Psoas muscle (tissue), 8 donors: Measurements from ENCODE around the gene MYH7. TPM values are rescaled to one million over a fixed set of nuclear protein-coding genes. Genes with fewer than 3 reads are reported as not detected.

ENCODE experiments used
- ATAC-seq, 4 donors: fragments of 200-7000 bp; cut with Tn5 transposase; one replicate each; pipeline ENCODE4 v1.9.1; 2020; ENCODE audit warnings: moderate library complexity in 3 of 4, mild to moderate bottlenecking in 2 of 4
- DNase-seq, 2 donors: peaks; one replicate each; pipeline ENCODE4 v3.0.0-alpha.2; 2020
- H3K27ac ChIP-seq: fragments of 200-600 bp; one replicate; pipeline ENCODE4 v1.8.0; 2022
- H3K27me3 ChIP-seq, 3 donors: fragments of 200-600 bp in 1 of 3; one replicate each; pipeline versions ENCODE4 v1.6.1 to v1.8.0; 2013 to 2022; ENCODE audit warnings: low read length in 2 of 3, mild to moderate bottlenecking in 2 of 3, moderate library complexity in 1 of 3; ENCODE audit not compliant: insufficient read depth in 3 of 3
- H3K36me3 ChIP-seq, 2 donors: fragments of 200-600 bp in 1 of 2; one replicate each; pipeline versions ENCODE4 v1.6.1 to v1.8.0; 2013 to 2022; ENCODE audit warnings: low read depth in 1 of 2, mild to moderate bottlenecking in 1 of 2, moderate library complexity in 1 of 2; ENCODE audit not compliant: insufficient read depth in 1 of 2
- H3K4me1 ChIP-seq: fragments of 200-600 bp; one replicate; pipeline ENCODE4 v1.8.0; 2022
- H3K4me3 ChIP-seq: fragments of 200-600 bp; one replicate; pipeline ENCODE4 v1.8.0; 2022; ENCODE audit warnings: mild to moderate bottlenecking
- H3K9me3 ChIP-seq: fragments of 200-600 bp; one replicate; pipeline ENCODE4 v1.8.0; 2022
- WGBS, 3 donors: extraction: QIAGEN DNeasy Blood & Tissue Kit; methylation state at CpG; one replicate each; pipeline versions ENCODE4 v1.1.6 to v1.1.7; 2013; 5-methylcytosine and 5-hydroxymethylcytosine counted together
- intact Hi-C, 2 donors: fragments of 100-400 bp; cut with DNase I; formaldehyde crosslinking; loops; one replicate each; pipeline versions ENCODE4 v1.11.0 to v1.14.2; 2022
- polyA plus RNA-seq, 3 donors: library from polyadenylated mRNA; stranded (reverse); fragments of 200-250 nt; gene quantifications; one replicate each; pipeline ENCODE4 v1.2.3, GENCODE V29; 2013
- total RNA-seq, 4 donors: library from RNA; stranded (reverse); fragmentation: NEBNext Ultra II Directional in 2 of 4; extraction: Animal tissue kit (Norgen Biotek cat#: 25700) in 2 of 4; gene quantifications; one replicate each; pipeline versions ENCODE4 v1.2.1 to v1.2.4, GENCODE V29; 2021 to 2023
- TF ChIP-seq, protein P1 (sequence below): fragments of 200-600 bp; IDR thresholded peaks from one replicate; pipeline ENCODE4 v1.8.0; 2022; ENCODE audit warnings: antibody characterized with exemption
- donor health status: healthy with polysubstance abuse.
- donor health status: DM: no; HTN: no; CAD: no; lungs with moderate emphysema.
- donor health status: Bipolar disorder and iron deficiency.
- donor health status: healthy.
- donor health status: DM: yes; HTN: yes; CAD: no.
- donor health status: DM: no; HTN: no; CAD: no.
- donor health status: DM: no; HTN: no; CAD: no.
- donor health status: DM: yes; HTN: yes; CAD: no.

MYH7 gene
- total and polyA plus RNA-seq, 7 donors: 1,035 to 15,830 (median 4,588) TPM

GRCh38 chr14:23445773-23446172 lies 10.3 kb upstream of the MYH7 start:
- ATAC-seq: peak; percentile 58 to 69 (median 66)

GRCh38 chr14:23444314-23444713 lies 8.9 kb upstream of the MYH7 start:
- Histone ChIP-seq H3K4me3 (peak overlapping the region; percentile 31), H3K9me3 (no peaks in the 10 kb centered on the region), H3K27me3 (no peaks in the 10 kb centered on the region), H3K4me1 (peaks cover 16% of the 10 kb centered on the region), H3K36me3 (no peaks in the 10 kb centered on the region), H3K27ac (peak overlapping the region; percentile 83)
- TF ChIP-seq, protein P1, sequence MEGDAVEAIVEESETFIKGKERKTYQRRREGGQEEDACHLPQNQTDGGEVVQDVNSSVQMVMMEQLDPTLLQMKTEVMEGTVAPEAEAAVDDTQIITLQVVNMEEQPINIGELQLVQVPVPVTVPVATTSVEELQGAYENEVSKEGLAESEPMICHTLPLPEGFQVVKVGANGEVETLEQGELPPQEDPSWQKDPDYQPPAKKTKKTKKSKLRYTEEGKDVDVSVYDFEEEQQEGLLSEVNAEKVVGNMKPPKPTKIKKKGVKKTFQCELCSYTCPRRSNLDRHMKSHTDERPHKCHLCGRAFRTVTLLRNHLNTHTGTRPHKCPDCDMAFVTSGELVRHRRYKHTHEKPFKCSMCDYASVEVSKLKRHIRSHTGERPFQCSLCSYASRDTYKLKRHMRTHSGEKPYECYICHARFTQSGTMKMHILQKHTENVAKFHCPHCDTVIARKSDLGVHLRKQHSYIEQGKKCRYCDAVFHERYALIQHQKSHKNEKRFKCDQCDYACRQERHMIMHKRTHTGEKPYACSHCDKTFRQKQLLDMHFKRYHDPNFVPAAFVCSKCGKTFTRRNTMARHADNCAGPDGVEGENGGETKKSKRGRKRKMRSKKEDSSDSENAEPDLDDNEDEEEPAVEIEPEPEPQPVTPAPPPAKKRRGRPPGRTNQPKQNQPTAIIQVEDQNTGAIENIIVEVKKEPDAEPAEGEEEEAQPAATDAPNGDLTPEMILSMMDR: no peak
- intact Hi-C loops: loop anchor here in 1 of 2 donors (5.0 kb wide), 1 partner anchor 37 kb away; the partner anchor contains the start of gene MYH6
- 22 to 24% (median 23%) methylated on average over 1 of the region's 1 CpG for WGBS, 3 donors
- peak; percentile 60 to 72 (median 68) for ATAC-seq
- no peak for DNase-seq

More at GRCh38 chr14:23445773-23446172, 10.3 kb upstream of the MYH7 start:
- peaks cover 16% of the 10 kb centered on the region for H3K4me1 ChIP-seq
- H3K27ac ChIP-seq: peak overlapping the region; percentile 83
- 33 to 42% (median 38%) methylated on average over 4 of the region's 4 CpGs for WGBS, 3 donors
- TF ChIP-seq, protein P1: no peak
- H3K36me3 ChIP-seq: no peaks in the 10 kb centered on the region
- no peak for DNase-seq
- no peak overlapping the region for H3K4me3 ChIP-seq
- no peaks in the 10 kb centered on the region for H3K9me3 ChIP-seq
- no peaks in the 10 kb centered on the region for H3K27me3 ChIP-seq
- intact Hi-C loops: loop anchor here (5.0 kb wide), 1 partner anchor 118 kb away; no protein-coding TSS in a partner anchor

- H3K27me3 ChIP-seq: no peaks in the 10 kb centered on the region
- no peaks in the 10 kb centered on the region for H3K9me3 ChIP-seq
- ATAC-seq (peak in 2 of 4 donors; percentile 16 to 17), DNase-seq (no peak)
- intact Hi-C loops: loop anchor here in 1 of 2 donors (5.0 kb wide), 1 partner anchor 37 kb away; the partner anchor contains the start of gene MYH6
- TF ChIP-seq, protein P1: no peak
- 27 to 32% (median 29%) methylated on average over 6 of the region's 6 CpGs for WGBS, 3 donors
- no peaks in the 10 kb centered on the region for H3K36me3 ChIP-seq
- peak overlapping the region; percentile 83 for H3K27ac ChIP-seq
- peak overlapping the region; percentile 31 for H3K4me3 ChIP-seq
- peaks cover 16% of the 10 kb centered on the region for H3K4me1 ChIP-seq
Observed at GRCh38 chr14:23443881-23444280, 8.4 kb upstream of the MYH7 start.

DNA sequence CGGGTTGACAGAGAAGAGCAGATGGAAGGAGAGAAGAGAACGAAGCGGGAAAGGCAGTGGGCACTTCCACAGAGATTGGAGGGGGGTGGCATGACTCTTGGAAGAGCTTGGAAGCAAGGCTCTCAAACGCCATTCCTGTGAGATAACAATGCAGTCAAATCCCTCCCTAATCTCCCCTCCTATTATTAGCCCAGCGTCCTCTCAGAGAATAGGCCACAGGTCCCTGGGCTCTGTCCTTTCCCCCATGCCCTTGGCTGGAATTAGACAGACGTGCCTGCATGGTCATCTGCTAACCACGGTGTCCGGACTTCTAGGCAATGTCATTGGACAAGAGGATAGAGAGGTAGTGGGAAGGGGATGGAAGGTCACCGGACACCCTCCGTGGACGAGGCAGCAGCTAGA lies 8.0 kb upstream of the MYH7 start:
- Histone ChIP-seq H3K4me3 (peak overlapping the region; percentile 31), H3K27me3 (no peaks in the 10 kb centered on the region), H3K9me3 (no peaks in the 10 kb centered on the region), H3K4me1 (peaks cover 16% of the 10 kb centered on the region), H3K27ac (peak overlapping the region; percentile 83), H3K36me3 (no peaks in the 10 kb centered on the region)
- TF ChIP-seq, protein P1: no peak
- 31 to 44% (median 34%) methylated on average over 11 of the region's 11 CpGs for WGBS, 3 donors
- ATAC-seq (peak; percentile 69 to 80 (median 74)), DNase-seq (no peak)
- intact Hi-C loops: loop anchor here in 1 of 2 donors (5.0 kb wide), 1 partner anchor 36 kb away; the partner anchor contains the start of gene MYH6
